ENCODE data around the gene OR10H1. TPM values are rescaled to one million over a fixed set of nuclear protein-coding genes. Genes with fewer than 3 reads are reported as not detected.
"Not testable (repeated sequence)": the region's sequence is repeated elsewhere in the genome, so short reads cannot be mapped to it uniquely, and the experiment has no call there.

Gene OR10H1
- total RNA-seq, 4 donors from 2014 or later: not detected

GRCh38 chr19:15790096-15790495 lies 25.4 kb downstream of the OR10H1 start:
- Histone ChIP-seq H3K36me3 (no peaks in the 10 kb centered on the region), H3K27me3 (peaks cover 0 to 14% (median 0%) of the 10 kb centered on the region in 4 donors), H3K27ac (replicated peaks in 1 of 4) (no peak overlapping the region), H3K4me3 (no peak overlapping the region), H3K4me1 (no peaks in the 10 kb centered on the region), H3K9me3 (no peaks in the 10 kb centered on the region)
- no peak for DNase-seq (ENCODE audit: extremely low spot score)
- intact Hi-C loops (cut with DNase I): no loop called here
- TF ChIP-seq CTCF (IDR thresholded peaks at IDR 0.05) (no peak), POLR2AphosphoS5 (IDR thresholded peaks at IDR 0.05) (no peak), EP300 (IDR thresholded peaks at IDR 0.05) (no peak), POLR2A (IDR thresholded peaks at IDR 0.05; ENCODE audit: low read depth) (no peak)
- 61% methylated on average over 6 of the region's 6 CpGs for WGBS

- no peak for DNase-seq (ENCODE audit: extremely low spot score)
- Histone ChIP-seq H3K27ac (replicated peaks in 1 of 4) (no peak overlapping the region), H3K4me3 (no peak overlapping the region), H3K36me3 (no peaks in the 10 kb centered on the region), H3K27me3 (peaks cover 0 to 14% (median 0%) of the 10 kb centered on the region in 4 donors), H3K9me3 (no peaks in the 10 kb centered on the region), H3K4me1 (no peaks in the 10 kb centered on the region)
- intact Hi-C loops (cut with DNase I): no loop called here
- TF ChIP-seq EP300 (IDR thresholded peaks at IDR 0.05) (no peak), POLR2AphosphoS5 (IDR thresholded peaks at IDR 0.05) (no peak), POLR2A (IDR thresholded peaks at IDR 0.05; ENCODE audit: low read depth) (no peak), CTCF (IDR thresholded peaks at IDR 0.05) (no peak)
- WGBS: 71% methylated on average over 4 of the region's 4 CpGs
Observed at GRCh38 chr19:15788594-15789270, 26.7 kb downstream of the OR10H1 start.

- intact Hi-C loops (cut with DNase I): no loop called here
- DNase-seq (ENCODE audit: extremely low spot score): no peak
- Histone ChIP-seq H3K4me1 (no peaks in the 10 kb centered on the region), H3K4me3 (no peak within 1 kb of the TSS), H3K27me3 (peaks cover 0 to 14% (median 0%) of the 10 kb centered on the region in 4 donors), H3K36me3 (no peaks in the 10 kb centered on the region), H3K27ac (replicated peaks in 1 of 4) (no peak within 1 kb of the TSS), H3K9me3 (no peaks in the 10 kb centered on the region)
- TF ChIP-seq EP300 (IDR thresholded peaks at IDR 0.05): no peak
- no peak for TF ChIP-seq POLR2A (IDR thresholded peaks at IDR 0.05; ENCODE audit: low read depth)
- TF ChIP-seq POLR2AphosphoS5 (IDR thresholded peaks at IDR 0.05): no peak
- TF ChIP-seq CTCF (IDR thresholded peaks at IDR 0.05): no peak
- 62% methylated on average over 5 of the region's 6 CpGs for WGBS
Observed at GRCh38 chr19:15787611-15788155, 27.8 kb downstream of the OR10H1 start, which contains the start of gene OR10H5. Gene OR10H5, plus strand, starts transcription at chr19:15787661. Its CDS starts 6,388 bp downstream, at chr19:15794049.

GRCh38 chr19:15782896-15783295 lies 32.6 kb downstream of the OR10H1 start:
- H3K36me3 ChIP-seq; H3K4me3 ChIP-seq; H3K27me3 ChIP-seq; intact Hi-C loops (cut with DNase I); H3K27ac ChIP-seq (replicated peaks in 1 of 4); H3K9me3 ChIP-seq; DNase-seq (ENCODE audit: extremely low spot score): not testable (repeated sequence)
- 78% methylated on average over 7 of the region's 7 CpGs for WGBS
- peaks cover 14 to 31% (median 22%) of the 10 kb centered on the region in 4 donors for H3K4me1 ChIP-seq

GRCh38 chr19:15782211-15782610 lies 33.3 kb downstream of the OR10H1 start:
- no peak for DNase-seq (ENCODE audit: extremely low spot score)
- H3K4me3 ChIP-seq: no peak overlapping the region
- no peaks in the 10 kb centered on the region for H3K27me3 ChIP-seq
- intact Hi-C loops (cut with DNase I): no loop called here
- TF ChIP-seq POLR2AphosphoS5 (IDR thresholded peaks at IDR 0.05) (no peak), CTCF (IDR thresholded peaks at IDR 0.05) (no peak), EP300 (IDR thresholded peaks at IDR 0.05) (no peak), POLR2A (IDR thresholded peaks at IDR 0.05; ENCODE audit: low read depth) (no peak)
- H3K27ac ChIP-seq (replicated peaks in 1 of 4): no peak overlapping the region
- H3K36me3 ChIP-seq: no peaks in the 10 kb centered on the region
- no peaks in the 10 kb centered on the region for H3K9me3 ChIP-seq
- 88% methylated on average over 1 of the region's 3 CpGs for WGBS
- H3K4me1 ChIP-seq: peaks cover 20 to 37% (median 25%) of the 10 kb centered on the region in 4 donors
